Colonic mucosa (tissue), 4 donors: Measurements from ENCODE around the gene CWC25. TPM values are rescaled to one million over a fixed set of nuclear protein-coding genes. Genes with fewer than 3 reads are reported as not detected.
A peak's percentile ranks its signal among the peaks of the same experiment; 100 is the strongest.

ENCODE experiments used
- DNase-seq: peaks from one replicate; pipeline ENCODE4 v3.0.0-alpha.2; 2020
- H3K27ac ChIP-seq: fragments of 200-600 bp; one replicate; pipeline ENCODE4 v1.8.0; 2021
- H3K27me3 ChIP-seq: fragments of 200-600 bp; one replicate; pipeline ENCODE4 v1.8.0; 2021
- H3K36me3 ChIP-seq: fragments of 200-600 bp; one replicate; pipeline ENCODE4 v1.8.0; 2021
- H3K4me1 ChIP-seq: fragments of 200-600 bp; one replicate; pipeline ENCODE4 v1.8.0; 2021; ENCODE audit warnings: mild to moderate bottlenecking
- H3K4me3 ChIP-seq: fragments of 200-600 bp; one replicate; pipeline ENCODE4 v1.8.0; 2021
- H3K9ac ChIP-seq, 2 donors: one replicate each; pipeline ENCODE4 v1.7.0; 2013; ENCODE audit warnings: control low read depth in 2 of 2, low read depth in 2 of 2, low read length in 2 of 2
- H3K9me3 ChIP-seq: fragments of 200-600 bp; one replicate; pipeline ENCODE4 v1.8.0; 2021
- CTCF ChIP-seq: fragments of 200-600 bp; IDR thresholded peaks from one replicate; pipeline ENCODE4 v1.8.0; 2022; ENCODE audit warnings: antibody characterized with exemption, mild to moderate bottlenecking
- intact Hi-C: fragments of 100-400 bp; cut with DNase I; formaldehyde crosslinking; loops from one replicate; pipeline ENCODE4 v1.14.1; 2022
- microRNA-seq: library from miRNA; unstranded; fragments of <30 nt; microRNA quantifications from one replicate; pipeline ENCODE4, GENCODE V29; 2019
- total RNA-seq, 2 donors: library from RNA; stranded (reverse); fragmentation: NEBNext Ultra II Directional in 1 of 2; extraction: Animal tissue kit (Norgen Biotek cat#: 25700) in 1 of 2; gene quantifications; one replicate each; pipeline ENCODE4 v1.2.1, GENCODE V29; 2021
- donor health status: healthy.
- donor health status: DM: no; HTN: no; CAD: no.
- donor health status: DM: no; HTN: no; CAD: no.

The CWC25 gene
- total RNA-seq, 2 donors from 2014 or later: 18.7 TPM

- no peaks in the 10 kb centered on the region for H3K9me3 ChIP-seq
- peaks cover 10% of the 10 kb centered on the region for H3K36me3 ChIP-seq
- TF ChIP-seq CTCF: no peak
- DNase-seq: peak; percentile 99
- H3K27me3 ChIP-seq: no peaks in the 10 kb centered on the region
- peaks cover 15% of the 10 kb centered on the region for H3K4me1 ChIP-seq
- H3K4me3 ChIP-seq: peak within 1 kb of the TSS; percentile 80
- H3K27ac ChIP-seq: peak within 1 kb of the TSS; percentile 86
- H3K9ac ChIP-seq: peak within 1 kb of the TSS; percentile 93 to 95
- intact Hi-C loops: no loop called here
Observed at GRCh38 chr17:38752308-38753070, 72.6 kb downstream of the CWC25 start, which contains the start of gene PSMB3. Gene PSMB3, plus strand, starts transcription at chr17:38752741. Its CDS starts 86 bp downstream, at chr17:38752827.

- peak overlapping the region; percentile 86 for H3K27ac ChIP-seq
- H3K4me1 ChIP-seq: peaks cover 15% of the 10 kb centered on the region
- intact Hi-C loops: no loop called here
- no peaks in the 10 kb centered on the region for H3K27me3 ChIP-seq
- H3K9me3 ChIP-seq: no peaks in the 10 kb centered on the region
- TF ChIP-seq CTCF: no peak
- H3K36me3 ChIP-seq: peaks cover 10% of the 10 kb centered on the region
- DNase-seq: peak; percentile 87
- H3K4me3 ChIP-seq: peak overlapping the region; percentile 80
- peak overlapping the region; percentile 76 to 93 for H3K9ac ChIP-seq
Observed at GRCh38 chr17:38751808-38752307, 73.3 kb downstream of the CWC25 start.

GRCh38 chr17:38751144-38751807 is 73.8 kb downstream of the CWC25 start:
- peak; percentile 55 for DNase-seq
- H3K36me3 ChIP-seq: peaks cover 6% of the 10 kb centered on the region
- H3K4me3 ChIP-seq: peak overlapping the region; percentile 80
- intact Hi-C loops: no loop called here
- peak overlapping the region; percentile 86 for H3K27ac ChIP-seq
- H3K4me1 ChIP-seq: peaks cover 15% of the 10 kb centered on the region
- H3K9me3 ChIP-seq: no peaks in the 10 kb centered on the region
- no peaks in the 10 kb centered on the region for H3K27me3 ChIP-seq
- no peak for TF ChIP-seq CTCF
- H3K9ac ChIP-seq: peak overlapping the region in 1 of 2 donors; percentile 93

Small RNA genes within 50 kb of the gene (microRNA-seq; reads per million reads assigned to microRNA genes)
- not detected for gene MIR4727

Other genes starting within 250 kb of the CWC25 start
- 1 to 10 TPM; 1.1 to 4.2 TPM for gene SRCIN1, start 219.4 kb downstream of the CWC25 start, total RNA-seq
- 1 to 10 TPM; 1.1 to 1.8 TPM for gene EPOP, start 150.4 kb downstream of the CWC25 start, total RNA-seq
- 100 to 1,000 TPM in 1 of 2 donors, 10 to 100 TPM in 1; 74.1 to 109 TPM for gene MLLT6, start 120.0 kb downstream of the CWC25 start, total RNA-seq
- 100 to 1,000 TPM in 1 of 2 donors, 10 to 100 TPM in 1; 82.2 to 152 TPM for gene CISD3, start 95.0 kb downstream of the CWC25 start, total RNA-seq
- 10 to 100 TPM; 27.2 to 45.5 TPM for gene PCGF2, start 77.0 kb downstream of the CWC25 start, total RNA-seq
- gene PSMB3, start 72.6 kb downstream of the CWC25 start, total RNA-seq: 100 to 1,000 TPM; 160 to 253 TPM
- 10 to 100 TPM; 16.8 to 19.6 TPM for gene PIP4K2B, start 25.8 kb downstream of the CWC25 start, total RNA-seq
- 100 to 1,000 TPM; 845 to 956 TPM for gene RPL23, start 28.4 kb upstream of the CWC25 start, total RNA-seq
- gene LASP1, start 44.7 kb upstream of the CWC25 start, total RNA-seq: 100 to 1,000 TPM; 297 to 330 TPM
- not detected for gene FBXO47, start 142.1 kb upstream of the CWC25 start, total RNA-seq